Hippocampal formation (tissue), 2 donors: ENCODE measurements around the gene ZNF587B.
A peak's percentile ranks its signal among the peaks of the same experiment; 100 is the strongest.
"Not testable (repeated sequence)": the region's sequence is repeated elsewhere in the genome, so short reads cannot be mapped to it uniquely, and the experiment has no call there.

Experiments
- DNase-seq, 2 donors: peaks; one replicate each; lab custom pipeline; 2025; lab: John Stamatoyannopoulos, UW

Gene ZNF587B

DNA sequence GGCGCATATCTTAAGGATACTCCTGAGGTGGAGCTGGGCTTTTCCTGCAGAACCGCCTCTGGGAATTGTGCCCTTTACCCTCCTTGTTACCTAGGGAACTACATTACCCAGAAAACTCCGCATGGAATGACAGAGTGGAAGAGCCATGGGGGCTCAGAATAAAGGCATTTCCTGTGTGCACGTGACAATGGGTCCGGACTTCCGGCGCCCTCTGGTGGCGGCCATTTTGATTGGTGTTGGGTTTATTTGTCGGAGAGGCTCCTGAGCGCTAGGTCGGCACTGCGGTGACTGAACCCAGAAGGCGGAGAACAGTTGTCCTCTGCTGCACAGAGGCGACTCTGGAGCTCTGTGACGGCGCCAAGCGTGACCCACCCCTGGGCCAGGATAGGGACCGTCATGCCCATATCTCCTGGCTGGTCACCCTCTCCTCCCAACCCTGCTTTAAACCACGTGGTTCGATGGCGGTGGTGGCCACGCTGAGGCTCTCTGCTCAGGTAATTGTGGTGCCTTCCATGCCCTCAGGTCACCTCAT lies at the start of gene ZNF587B:
ZNF587B (plus strand) TSS at position 229 of the 532 bp plus-strand sequence; CDS start at position 459, 230 bp downstream.
- DNase-seq = peak; percentile 10 to 18

- no peak for DNase-seq
Observed at GRCh38 chr19:57786286-57786685, 43.8 kb upstream of the ZNF587B start.

DNA sequence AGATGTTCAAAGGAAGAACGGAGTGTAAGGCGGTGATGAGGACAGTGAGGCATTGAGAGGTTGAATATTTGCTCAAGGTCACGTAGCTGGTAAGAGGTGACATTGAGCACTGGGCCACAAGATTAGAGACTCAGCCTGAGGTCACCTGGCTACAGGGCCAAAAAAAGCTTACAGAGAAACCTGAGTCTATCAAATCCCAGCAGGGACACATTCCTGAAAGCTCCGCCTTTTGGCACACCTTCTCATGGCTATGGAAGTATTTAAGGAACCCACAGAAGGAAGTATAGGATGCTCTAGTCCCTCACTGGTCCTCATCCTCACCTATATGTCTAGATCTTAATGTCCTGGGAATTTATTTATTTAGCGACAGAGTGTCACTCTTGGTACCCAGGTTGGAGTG lies 43.2 kb upstream of the ZNF587B start:
- DNase-seq = no peak

DNA sequence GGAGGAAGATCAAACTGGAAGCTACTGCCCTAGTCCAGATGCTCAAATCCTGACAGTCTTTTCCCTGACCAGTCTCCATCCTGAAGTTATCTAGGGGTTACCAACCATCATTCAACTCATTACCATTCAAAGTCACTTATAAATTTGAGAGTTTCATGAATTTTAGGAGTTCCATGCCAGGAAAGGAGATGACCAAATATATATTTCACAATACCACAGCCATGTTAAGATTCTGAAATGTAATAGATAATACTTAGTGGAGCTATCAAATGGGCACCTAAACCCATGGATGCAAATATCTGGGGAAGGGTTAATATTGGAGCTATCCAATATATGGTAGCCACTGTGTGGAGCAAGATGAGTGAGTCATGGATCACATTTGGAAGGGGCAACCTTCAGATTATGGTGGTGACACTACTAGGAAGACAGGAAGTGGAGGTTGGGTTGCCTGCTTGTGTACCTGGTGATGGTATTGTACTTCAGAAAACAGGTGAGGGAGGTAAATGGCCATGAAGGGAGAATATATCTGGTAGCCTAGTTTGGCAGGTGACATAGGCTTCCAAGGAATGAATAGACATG lies 41.9 kb upstream of the ZNF587B start:
- DNase-seq = no peak

GRCh38 chr19:57789288-57789687 lies 40.8 kb upstream of the ZNF587B start:
- no peak for DNase-seq

- DNase-seq = not testable (repeated sequence)
Observed at GRCh38 chr19:57796580-57796979, 33.5 kb upstream of the ZNF587B start.

GRCh38 chr19:57800696-57801095 lies 29.4 kb upstream of the ZNF587B start:
- no peak for DNase-seq

DNA sequence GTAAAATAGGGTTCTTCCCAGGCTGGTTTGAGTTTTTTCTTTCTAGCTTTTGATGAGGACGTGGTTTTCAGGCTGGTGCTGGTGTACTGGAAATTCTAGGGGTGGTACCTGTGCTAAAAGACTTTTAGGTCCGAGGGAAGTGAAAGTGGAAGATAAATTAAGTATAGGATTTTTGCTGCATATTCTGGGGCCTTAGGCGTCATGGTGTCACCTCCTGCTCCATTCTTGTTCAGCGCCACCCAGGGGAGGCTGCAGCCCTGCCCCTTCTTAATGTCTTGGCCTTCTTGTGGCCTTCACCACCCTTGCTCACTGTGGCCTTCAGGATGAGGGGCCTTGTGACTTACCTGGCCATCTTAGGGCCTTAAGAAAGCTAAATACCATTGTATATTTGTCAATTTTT lies 27.8 kb upstream of the ZNF587B start:
- no peak for DNase-seq

DNA sequence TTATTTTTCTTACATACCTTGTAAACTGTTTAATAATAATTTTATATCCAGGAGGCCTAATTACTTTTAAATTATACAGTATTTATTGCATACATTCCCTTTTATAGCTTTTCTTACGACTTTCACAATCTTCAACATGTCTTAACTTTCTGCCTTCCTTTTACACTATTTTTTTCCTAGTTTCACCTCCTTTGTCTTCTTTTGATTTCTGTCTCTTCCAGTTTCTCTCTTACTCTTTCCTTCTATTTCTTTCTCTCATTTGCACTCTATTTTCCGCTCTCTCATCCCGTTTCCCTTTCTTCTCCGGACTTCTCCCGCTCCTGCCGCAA lies 26.9 kb upstream of the ZNF587B start:
- DNase-seq = no peak

GRCh38 chr19:57803594-57804325 lies 26.3 kb upstream of the ZNF587B start:
- DNase-seq = no peak

GRCh38 chr19:57807541-57807940 lies 22.6 kb upstream of the ZNF587B start:
- no peak for DNase-seq

DNA sequence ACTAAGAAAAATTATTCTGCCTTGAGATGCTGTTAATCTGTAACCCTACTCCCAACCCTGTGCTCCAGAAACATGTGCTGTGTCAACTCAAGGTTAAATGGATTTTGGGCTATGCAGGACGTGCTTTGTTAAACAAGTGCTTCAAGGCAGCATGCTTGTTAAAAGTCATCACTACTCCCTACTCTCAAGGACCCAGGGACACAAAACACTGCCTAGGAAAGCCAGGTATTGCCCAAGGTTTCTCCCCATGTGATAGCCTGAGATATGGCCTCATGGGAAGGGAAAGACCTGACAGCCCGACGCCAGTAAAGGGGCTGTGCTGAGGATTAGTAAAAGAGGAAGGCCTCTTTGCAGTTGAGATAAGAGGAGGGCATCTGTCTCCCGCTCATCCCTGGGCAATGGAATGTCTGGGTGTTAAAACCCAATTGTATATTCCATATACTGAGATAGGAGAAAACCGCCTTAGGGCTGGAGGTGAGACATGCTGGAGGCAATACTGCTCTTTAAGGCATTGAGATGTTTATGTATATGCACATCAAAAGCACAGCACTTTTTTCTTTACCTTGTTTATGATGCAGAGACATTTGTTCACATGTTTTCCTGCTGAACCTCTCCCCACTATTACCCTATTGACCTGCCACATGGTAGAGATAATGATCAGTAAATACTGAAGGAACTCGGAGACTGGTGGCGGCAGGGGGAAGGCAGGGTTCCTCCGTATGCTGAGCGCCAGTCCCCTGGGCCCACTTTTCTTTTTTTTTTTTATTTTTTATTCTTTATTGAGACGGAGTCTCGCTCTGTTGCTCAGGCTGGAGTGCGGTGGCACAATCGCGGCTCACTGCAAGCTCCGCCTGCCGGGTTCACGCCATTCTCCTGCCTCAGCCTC lies 19.4 kb upstream of the ZNF587B start:
- not testable (repeated sequence) for DNase-seq

GRCh38 chr19:57812226-57812625 lies 17.9 kb upstream of the ZNF587B start:
- no peak for DNase-seq

- DNase-seq = not testable (repeated sequence)
Observed at GRCh38 chr19:57812975-57813820, 16.9 kb upstream of the ZNF587B start.

GRCh38 chr19:57813919-57814504 lies 16.1 kb upstream of the ZNF587B start:
- DNase-seq = no peak

GRCh38 chr19:57814505-57815246 lies 15.4 kb upstream of the ZNF587B start, which contains the start of gene ZNF552:
Gene ZNF552 (minus strand): TSS chr19:57814913. CDS start chr19:57814743, 170 bp downstream.
- DNase-seq = peak; percentile 80 to 88

DNA sequence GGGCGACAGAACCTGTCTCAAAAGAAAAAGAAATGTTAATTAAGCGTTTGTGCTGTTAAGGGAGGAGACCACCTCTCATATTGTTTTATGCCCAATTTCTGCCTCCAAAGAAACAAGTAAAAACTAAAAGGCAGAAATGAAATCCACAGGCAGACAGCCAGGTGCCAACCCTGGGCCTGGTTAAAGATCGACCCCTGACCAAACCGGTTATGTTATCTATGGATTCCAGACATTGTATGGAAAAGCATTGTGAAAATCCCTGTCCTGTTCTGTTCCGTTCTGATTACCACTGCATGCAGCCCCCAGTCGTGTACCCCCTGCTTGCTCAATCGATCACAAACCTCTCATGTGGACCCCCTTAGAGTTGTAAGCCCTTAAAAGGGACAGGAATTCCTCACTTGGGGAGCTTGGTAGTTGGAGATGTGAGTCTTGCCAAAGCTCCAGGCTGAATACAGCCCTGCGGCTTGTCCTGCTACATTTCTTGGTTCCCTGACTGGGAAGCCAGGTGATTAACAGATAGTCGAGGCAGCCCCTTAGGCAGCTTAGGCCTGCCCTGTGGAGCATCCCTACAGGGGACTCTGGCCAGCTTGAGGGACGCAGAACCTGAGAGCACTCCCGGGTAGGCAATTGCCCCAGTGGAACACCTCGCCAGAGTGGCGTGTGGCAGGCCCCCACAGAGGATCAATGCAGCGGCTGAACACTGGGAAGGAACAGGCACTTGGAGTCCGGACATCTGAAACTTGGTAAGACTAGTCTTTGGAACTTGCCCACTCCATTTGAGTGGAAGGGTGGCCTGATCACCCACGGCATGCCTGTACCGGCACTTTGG lies 14.6 kb upstream of the ZNF587B start:
- no peak for DNase-seq

GRCh38 chr19:57816652-57817051 lies 13.4 kb upstream of the ZNF587B start:
- no peak for DNase-seq

DNA sequence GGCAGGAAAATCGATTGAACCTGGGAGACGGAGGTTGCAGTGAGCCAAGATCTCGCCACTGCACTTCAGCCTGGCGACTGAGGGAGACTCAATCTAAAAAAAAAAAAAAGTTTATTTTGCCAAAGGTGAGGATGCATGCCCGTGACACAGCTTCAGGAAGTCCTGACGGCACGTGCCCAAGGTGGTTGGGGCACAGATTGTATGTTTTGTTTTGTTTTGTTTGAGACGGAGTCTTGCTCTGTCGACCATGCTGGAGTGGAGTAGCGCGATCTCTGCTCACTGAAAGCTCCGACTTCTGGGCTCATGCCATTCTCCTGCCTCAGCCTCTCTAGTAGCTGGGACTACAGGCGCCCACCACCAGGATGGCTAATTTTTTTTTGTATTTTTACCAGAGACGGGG lies 12.1 kb upstream of the ZNF587B start:
- no peak for DNase-seq
